Measurements from ENCODE around the gene TMED7. TPM values are rescaled to one million over a fixed set of nuclear protein-coding genes. Genes with fewer than 3 reads are reported as not detected.

TMED7 gene
- total and polyA plus RNA-seq, 2 of the 4 experiments (the other 2 are of a cell fraction), result 75.6 to 86.7 TPM

- H4K20me1 ChIP-seq (ENCODE audit: insufficient read depth, low read length), result no peaks in the 10 kb centered on the region
- no peak overlapping the region for H4K91ac ChIP-seq (ENCODE audit: insufficient read depth, low read depth, low read length)
- H3K9me1 ChIP-seq (ENCODE audit: insufficient read depth, low read length), result no peaks in the 10 kb centered on the region
- H4K8ac ChIP-seq (ENCODE audit: low read depth in 2 of 2, low read length in 2 of 2), result no peak overlapping the region
- no peak overlapping the region for H2AK9ac ChIP-seq (replicated peaks; ENCODE audit: low read depth, low read length, poor library complexity)
- H2AFZ ChIP-seq (replicated peaks; ENCODE audit: low read length, poor library complexity), result no peak overlapping the region
- no peak overlapping the region for H4K5ac ChIP-seq (ENCODE audit: low read depth, low read length)
- no peak overlapping the region for H3K4me3 ChIP-seq (ENCODE audit: insufficient read depth, low read depth, low read length)
- no peak overlapping the region for H3K18ac ChIP-seq (ENCODE audit: low read depth, low read length)
- H2BK20ac ChIP-seq (ENCODE audit: low read depth, low read length), result no peak overlapping the region
- H3K23ac ChIP-seq (ENCODE audit: low read depth, low read length), result no peak overlapping the region
- no peak overlapping the region for H3K9ac ChIP-seq (ENCODE audit: low read depth, low read length)
- POLR2A ChIA-PET (ENCODE audit: unreplicated experiment), result no interaction called here
- CTCF ChIA-PET, result no interaction called here
- intact Hi-C loops (cut with micrococcal nuclease), result no loop called here
- no peaks in the 10 kb centered on the region for H3K79me1 ChIP-seq (ENCODE audit: low read depth in 1 of 2, low read length in 2 of 2)
- no peaks in the 10 kb centered on the region for H3K4me1 ChIP-seq (ENCODE audit: control insufficient read depth, insufficient read depth, low read length)
- H3K36me3 ChIP-seq (ENCODE audit: control insufficient read depth, insufficient read depth, low read length), result no peaks in the 10 kb centered on the region
- no peak overlapping the region for H3K14ac ChIP-seq (replicated peaks; ENCODE audit: low read depth, low read length)
- no peak overlapping the region for H3K4me2 ChIP-seq (ENCODE audit: low read depth, low read length)
- no CpG with 5 or more reads among the region's 1 CpG for WGBS, 2 experiments (ENCODE audit: extremely low coverage in 2 of 2, insufficient read length in 1 of 2)
- H3K56ac ChIP-seq (ENCODE audit: extremely low read depth, insufficient read depth, low read length), result no peak overlapping the region
- H3K9me3 ChIP-seq (ENCODE audit: control insufficient read depth, insufficient read depth, low read length), result no peaks in the 10 kb centered on the region
- no peak overlapping the region for H3K4ac ChIP-seq (ENCODE audit: low read depth, low read length)
- peaks cover 2% of the 10 kb centered on the region; the same call in 1 of the 2 replicates for H3K27me3 ChIP-seq (ENCODE audit: control insufficient read depth, insufficient read depth, low read length)
- dilution Hi-C loops (cut with HindIII; ENCODE audit: low sequenced_read_pairs, unreplicated experiment), result no loop called here
- H2AK5ac ChIP-seq (ENCODE audit: low read depth, low read length), result no peak overlapping the region
- ATAC-seq (ENCODE audit: low read depth) (no peak), DNase-seq (no peak)
- TF ChIP-seq MAZ (IDR thresholded peaks at IDR 0.05; ENCODE audit: borderline replicate concordance, low read depth, low read length) (no peak), FOS (IDR thresholded peaks at IDR 0.05; ENCODE audit: low read depth, low read length) (no peak), RCOR1 (IDR thresholded peaks at IDR 0.05; ENCODE audit: insufficient replicate concordance, low read length) (no peak), POLR2A (IDR thresholded peaks at IDR 0.05; ENCODE audit: low read depth, low read length) (no peak), RAD21 (IDR thresholded peaks at IDR 0.05; ENCODE audit: low read length) (no peak), ELK1 (IDR thresholded peaks at IDR 0.05; ENCODE audit: borderline replicate concordance, low read depth, low read length) (no peak), RFX5 (IDR thresholded peaks at IDR 0.05; ENCODE audit: low read depth, low read length) (no peak), CTCF (conservative IDR thresholded peaks at IDR 0.05; ENCODE audit: low read depth, low read length) (no peak), CHD1 (IDR thresholded peaks at IDR 0.05; ENCODE audit: low read depth, low read length) (no peak), MXI1 (IDR thresholded peaks at IDR 0.05; ENCODE audit: borderline replicate concordance, low read depth, low read length) (no peak), SMC3 (IDR thresholded peaks at IDR 0.05; ENCODE audit: low read depth, low read length) (no peak)
- TF ChIP-seq, protein P1, sequence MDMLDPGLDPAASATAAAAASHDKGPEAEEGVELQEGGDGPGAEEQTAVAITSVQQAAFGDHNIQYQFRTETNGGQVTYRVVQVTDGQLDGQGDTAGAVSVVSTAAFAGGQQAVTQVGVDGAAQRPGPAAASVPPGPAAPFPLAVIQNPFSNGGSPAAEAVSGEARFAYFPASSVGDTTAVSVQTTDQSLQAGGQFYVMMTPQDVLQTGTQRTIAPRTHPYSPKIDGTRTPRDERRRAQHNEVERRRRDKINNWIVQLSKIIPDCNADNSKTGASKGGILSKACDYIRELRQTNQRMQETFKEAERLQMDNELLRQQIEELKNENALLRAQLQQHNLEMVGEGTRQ (IDR thresholded peaks at IDR 0.05; ENCODE audit: low read depth, low read length), result no peak
- no peak overlapping the region for H2BK5ac ChIP-seq (ENCODE audit: low read depth, low read length, poor library complexity, severe bottlenecking)
- in situ Hi-C loops (cut with MboI; ENCODE audit: low sequenced_read_pairs), result no loop called here
- no TSS peak for BruUV-seq (replicated peaks)
- no peak overlapping the region for H2BK120ac ChIP-seq (ENCODE audit: low read depth, low read length)
- no peak overlapping the region for H2BK15ac ChIP-seq (ENCODE audit: low read depth, low read length)
- no peak overlapping the region for H3K27ac ChIP-seq (ENCODE audit: insufficient read depth, low read length)
Measured at GRCh38 chr5:115673596-115673995, 47.8 kb upstream of the TMED7 start.
